ENCODE data around the gene DEXI. TPM values are rescaled to one million over a fixed set of nuclear protein-coding genes. Genes with fewer than 3 reads are reported as not detected.
"Not testable (repeated sequence)": the region's sequence is repeated elsewhere in the genome, so short reads cannot be mapped to it uniquely, and the experiment has no call there.

The DEXI gene
- total RNA-seq, 1 experiment from 2014 or later: 27.0 TPM

- no peak for DNase-seq
- Histone ChIP-seq H3K36me3 (no peaks in the 10 kb centered on the region; the same call in 1 of the 2 replicates), H3K4me3 (no peak overlapping the region), H3K27ac (no peak overlapping the region), H3K4me1 (peaks cover 18% of the 10 kb centered on the region), H3K9me3 (replicated peaks) (no peaks in the 10 kb centered on the region), H3K27me3 (no peaks in the 10 kb centered on the region)
These were observed 19.0 kb upstream of the DEXI start for GRCh38 chr16:10961231-10961630.

- peaks cover 9% of the 10 kb centered on the region for H3K4me1 ChIP-seq
- H3K9me3 ChIP-seq (replicated peaks): no peaks in the 10 kb centered on the region
- no peaks in the 10 kb centered on the region; the same call in 1 of the 2 replicates for H3K36me3 ChIP-seq
- H3K27ac ChIP-seq: no peak overlapping the region
- H3K27me3 ChIP-seq: no peaks in the 10 kb centered on the region
- H3K4me3 ChIP-seq: no peak overlapping the region
- no peak for DNase-seq
These were observed 16.9 kb upstream of the DEXI start for GRCh38 chr16:10959161-10959560.

GRCh38 chr16:10957771-10958482, 15.7 kb upstream of the DEXI start:
- DNase-seq: no peak
- Histone ChIP-seq H3K9me3 (replicated peaks) (no peaks in the 10 kb centered on the region), H3K4me1 (peaks cover 8% of the 10 kb centered on the region), H3K4me3 (no peak overlapping the region), H3K36me3 (no peaks in the 10 kb centered on the region; the same call in 1 of the 2 replicates), H3K27ac (peak overlapping the region; percentile 13; the same call in 1 of the 2 replicates), H3K27me3 (no peaks in the 10 kb centered on the region)

- no peak overlapping the region for H3K27ac ChIP-seq
- no peaks in the 10 kb centered on the region for H3K9me3 ChIP-seq (replicated peaks)
- no peaks in the 10 kb centered on the region for H3K27me3 ChIP-seq
- peaks cover 8% of the 10 kb centered on the region for H3K4me1 ChIP-seq
- H3K4me3 ChIP-seq: no peak overlapping the region
- H3K36me3 ChIP-seq: no peaks in the 10 kb centered on the region
- no peak for DNase-seq
These were observed 12.6 kb upstream of the DEXI start for GRCh38 chr16:10954903-10955302.

GRCh38 chr16:10951026-10951425, 8.8 kb upstream of the DEXI start:
- Histone ChIP-seq H3K4me1 (no peaks in the 10 kb centered on the region), H3K4me3 (no peak overlapping the region), H3K27me3 (no peaks in the 10 kb centered on the region), H3K27ac (no peak overlapping the region), H3K9me3 (replicated peaks) (no peaks in the 10 kb centered on the region), H3K36me3 (no peaks in the 10 kb centered on the region)
- DNase-seq: no peak

- Histone ChIP-seq H3K4me3 (no peak overlapping the region), H3K36me3 (no peaks in the 10 kb centered on the region), H3K4me1 (no peaks in the 10 kb centered on the region), H3K27ac (no peak overlapping the region), H3K27me3 (no peaks in the 10 kb centered on the region), H3K9me3 (replicated peaks) (no peaks in the 10 kb centered on the region)
- DNase-seq: no peak
These were observed 8.1 kb upstream of the DEXI start for GRCh38 chr16:10950393-10950792.

- Histone ChIP-seq H3K27ac (no peak overlapping the region), H3K4me1 (no peaks in the 10 kb centered on the region), H3K27me3 (no peaks in the 10 kb centered on the region), H3K4me3 (no peak overlapping the region), H3K36me3 (no peaks in the 10 kb centered on the region), H3K9me3 (replicated peaks) (no peaks in the 10 kb centered on the region)
- no peak for DNase-seq
These were observed 7.2 kb upstream of the DEXI start for GRCh38 chr16:10949424-10949970.

GRCh38 chr16:10947211-10947787, 5.0 kb upstream of the DEXI start:
- no peaks in the 10 kb centered on the region for H3K4me1 ChIP-seq
- H3K4me3 ChIP-seq: no peak overlapping the region
- H3K27me3 ChIP-seq: no peaks in the 10 kb centered on the region
- H3K27ac ChIP-seq: no peak overlapping the region
- H3K36me3 ChIP-seq: no peaks in the 10 kb centered on the region
- DNase-seq: no peak
- no peaks in the 10 kb centered on the region for H3K9me3 ChIP-seq (replicated peaks)

- Histone ChIP-seq H3K4me3 (no peak overlapping the region), H3K27me3 (no peaks in the 10 kb centered on the region), H3K27ac (no peak overlapping the region), H3K9me3 (replicated peaks) (no peaks in the 10 kb centered on the region), H3K36me3 (no peaks in the 10 kb centered on the region), H3K4me1 (no peaks in the 10 kb centered on the region)
- DNase-seq: no peak
These were observed 4.0 kb upstream of the DEXI start for GRCh38 chr16:10946308-10946707.

- DNase-seq: no peak
- H3K9me3 ChIP-seq (replicated peaks): no peaks in the 10 kb centered on the region
- no peaks in the 10 kb centered on the region for H3K36me3 ChIP-seq
- H3K4me3 ChIP-seq: peak overlapping the region; percentile 91
- peaks cover 6% of the 10 kb centered on the region; the same call in 1 of the 2 replicates for H3K4me1 ChIP-seq
- H3K27me3 ChIP-seq: no peaks in the 10 kb centered on the region
- no peak overlapping the region for H3K27ac ChIP-seq
These were observed 3.0 kb upstream of the DEXI start for GRCh38 chr16:10945065-10945787.

- Histone ChIP-seq H3K4me1 (peaks cover 6% of the 10 kb centered on the region; the same call in 1 of the 2 replicates), H3K36me3 (no peaks in the 10 kb centered on the region), H3K4me3 (peak within 1 kb of the TSS; percentile 91), H3K9me3 (replicated peaks) (no peaks in the 10 kb centered on the region), H3K27me3 (no peaks in the 10 kb centered on the region), H3K27ac (peak within 1 kb of the TSS; percentile 11; the same call in 1 of the 2 replicates)
- peak; percentile 93 to 94 for DNase-seq
These were observed 2.2 kb upstream of the DEXI start, which contains the start of gene CLEC16A for GRCh38 chr16:10944249-10945064. CLEC16A (plus strand) TSS chr16:10944564; CDS start chr16:10944718, 154 bp downstream.

- Histone ChIP-seq H3K9me3 (replicated peaks) (no peaks in the 10 kb centered on the region), H3K27me3 (no peaks in the 10 kb centered on the region), H3K4me1 (peaks cover 6% of the 10 kb centered on the region; the same call in 1 of the 2 replicates), H3K36me3 (no peaks in the 10 kb centered on the region), H3K27ac (no peak overlapping the region), H3K4me3 (peak overlapping the region; percentile 79)
- DNase-seq: no peak
These were observed 741 bp upstream of the DEXI start for GRCh38 chr16:10943064-10943353.

GRCh38 chr16:10941935-10942351, 325 bp downstream of the DEXI start:
- H3K27ac ChIP-seq: peak overlapping the region; percentile 19; the same call in 1 of the 2 replicates
- H3K36me3 ChIP-seq; H3K4me1 ChIP-seq; H3K27me3 ChIP-seq; DNase-seq; H3K9me3 ChIP-seq (replicated peaks): not testable (repeated sequence)
- H3K4me3 ChIP-seq: peak overlapping the region; percentile 79
